ENCODE measurements around the gene RABEP2. TPM values are rescaled to one million over a fixed set of nuclear protein-coding genes. Genes with fewer than 3 reads are reported as not detected.

Gene RABEP2
- total RNA-seq, 1 experiment from 2014 or later, result 17.5 TPM

DNA sequence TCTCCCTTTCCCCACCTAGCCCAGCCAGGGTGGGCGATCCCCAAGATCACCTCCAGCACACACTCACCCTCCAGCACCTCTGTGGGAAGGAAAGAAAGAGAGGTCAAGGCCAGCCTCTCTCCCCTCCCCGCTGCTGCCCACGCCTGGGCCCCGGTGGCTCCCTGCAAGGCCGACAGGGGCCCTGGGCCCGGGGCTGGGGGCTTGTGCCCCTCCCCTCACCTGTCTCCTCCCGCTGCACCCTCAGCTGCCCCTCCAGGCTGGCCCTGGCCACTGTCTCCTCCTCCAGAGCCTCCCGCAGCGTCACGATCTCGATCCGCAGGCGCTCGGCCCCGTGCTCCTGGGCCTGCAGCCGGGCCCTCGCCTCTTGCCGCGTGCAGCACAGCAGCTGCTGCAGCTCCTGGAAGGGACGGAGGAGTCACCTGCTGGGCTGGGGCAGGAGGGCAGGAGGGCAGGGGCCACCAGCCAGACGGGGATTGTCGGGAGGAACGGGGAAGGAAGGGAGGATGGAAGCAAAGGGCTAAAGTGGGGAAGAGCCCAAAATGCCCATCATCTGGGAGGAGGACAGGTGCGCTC lies 19.2 kb downstream of the RABEP2 start:
- WGBS (ENCODE audit: extremely low coverage, insufficient read length, low lambda C conversion rate), result no CpG with 5 or more reads among the region's 24 CpGs
- H3K18ac ChIP-seq (ENCODE audit: insufficient read length, low read depth, low read length), result no peak overlapping the region
- no peak overlapping the region for H4K5ac ChIP-seq (ENCODE audit: insufficient read length, low read depth, low read length)
- no peak overlapping the region for H2BK15ac ChIP-seq (ENCODE audit: low read depth, low read length)
- DNase-seq, result no peak
- no peaks in the 10 kb centered on the region for H3K27me3 ChIP-seq (ENCODE audit: insufficient read depth, low read length)
- no peaks in the 10 kb centered on the region for H3K9me3 ChIP-seq (ENCODE audit: control insufficient read depth, low read depth, low read length)
- Mint-ChIP-seq H3K4me3 (no peak overlapping the region; a peak in 1 of 5 replicates), H3K4me1 (no peaks in the 10 kb centered on the region; a peak in 1 of 4 replicates), H3K27ac (no peak overlapping the region; a peak in 1 of 7 replicates), H3K27me3 (ENCODE audit: low read depth) (no peaks in the 10 kb centered on the region), H3K36me3 (ENCODE audit: insufficient read depth in 1 of 3, low read depth in 3 of 3) (peaks cover 0 to 13% (median 0%) of the 10 kb centered on the region in 3 experiments; a peak in 3 of 7 replicates), H3K9me3 (no peaks in the 10 kb centered on the region)
- H2BK5ac ChIP-seq (ENCODE audit: insufficient read length, low read length), result no peak overlapping the region
- no peaks in the 10 kb centered on the region for H3K4me1 ChIP-seq (ENCODE audit: insufficient read depth, low read length)
- no peak overlapping the region for H3K56ac ChIP-seq (ENCODE audit: insufficient read length, low read depth, low read length)
- no peak overlapping the region for H3K4ac ChIP-seq (ENCODE audit: low read depth, low read length)
- TF ChIP-seq, protein P1, sequence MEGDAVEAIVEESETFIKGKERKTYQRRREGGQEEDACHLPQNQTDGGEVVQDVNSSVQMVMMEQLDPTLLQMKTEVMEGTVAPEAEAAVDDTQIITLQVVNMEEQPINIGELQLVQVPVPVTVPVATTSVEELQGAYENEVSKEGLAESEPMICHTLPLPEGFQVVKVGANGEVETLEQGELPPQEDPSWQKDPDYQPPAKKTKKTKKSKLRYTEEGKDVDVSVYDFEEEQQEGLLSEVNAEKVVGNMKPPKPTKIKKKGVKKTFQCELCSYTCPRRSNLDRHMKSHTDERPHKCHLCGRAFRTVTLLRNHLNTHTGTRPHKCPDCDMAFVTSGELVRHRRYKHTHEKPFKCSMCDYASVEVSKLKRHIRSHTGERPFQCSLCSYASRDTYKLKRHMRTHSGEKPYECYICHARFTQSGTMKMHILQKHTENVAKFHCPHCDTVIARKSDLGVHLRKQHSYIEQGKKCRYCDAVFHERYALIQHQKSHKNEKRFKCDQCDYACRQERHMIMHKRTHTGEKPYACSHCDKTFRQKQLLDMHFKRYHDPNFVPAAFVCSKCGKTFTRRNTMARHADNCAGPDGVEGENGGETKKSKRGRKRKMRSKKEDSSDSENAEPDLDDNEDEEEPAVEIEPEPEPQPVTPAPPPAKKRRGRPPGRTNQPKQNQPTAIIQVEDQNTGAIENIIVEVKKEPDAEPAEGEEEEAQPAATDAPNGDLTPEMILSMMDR (conservative IDR thresholded peaks at IDR 0.05), result no peak
- H2BK12ac ChIP-seq (ENCODE audit: insufficient read length, low read depth, low read length), result no peak overlapping the region
- H2BK20ac ChIP-seq (ENCODE audit: low read depth, low read length, poor library complexity, severe bottlenecking), result no peak overlapping the region
- no peak overlapping the region for H4K91ac ChIP-seq (ENCODE audit: insufficient read length, low read depth, low read length)
- no peaks in the 10 kb centered on the region for H3K79me2 ChIP-seq (ENCODE audit: insufficient read depth, low read length)
- no peaks in the 10 kb centered on the region for H3K23me2 ChIP-seq (ENCODE audit: insufficient read length, low read depth, low read length, poor library complexity, severe bottlenecking)
- no peak overlapping the region for H3K23ac ChIP-seq (ENCODE audit: insufficient read length, low read depth, low read length)
- H3K27ac ChIP-seq (ENCODE audit: insufficient read length, low read depth, low read length), result no peak overlapping the region
- no peak overlapping the region for H2BK120ac ChIP-seq (ENCODE audit: low read depth, low read length, poor library complexity, severe bottlenecking)
- H4K20me1 ChIP-seq (ENCODE audit: control insufficient read depth, insufficient read depth, insufficient read length), result no peaks in the 10 kb centered on the region
- H4K8ac ChIP-seq (replicated peaks; ENCODE audit: insufficient read length, low read depth, low read length), result no peak overlapping the region
- H3K9ac ChIP-seq (ENCODE audit: extremely low read depth, insufficient read length, low read length), result no peak overlapping the region
- no peak overlapping the region for H2AK5ac ChIP-seq (ENCODE audit: insufficient read length, low read length)
- H3K14ac ChIP-seq (ENCODE audit: insufficient read depth, low read length), result no peak overlapping the region
- no peak overlapping the region for H3T11ph ChIP-seq (ENCODE audit: low read length)
- no peak overlapping the region for H3K4me2 ChIP-seq (ENCODE audit: insufficient read depth, insufficient read length, low read length)
- H3K79me1 ChIP-seq (ENCODE audit: insufficient read depth, low read depth, low read length, poor library complexity, severe bottlenecking), result no peaks in the 10 kb centered on the region
- H2AFZ ChIP-seq (ENCODE audit: low read length), result no peak overlapping the region
